Middle frontal gyrus (tissue), 1 donor: ENCODE measurements around the gene NPAS3.

ENCODE experiments used
- DNase-seq: peaks from one replicate; pipeline ENCODE4 v3.0.0-alpha.2; 2015; ENCODE audit warnings: low spot score; ENCODE audit errors: extremely low spot score

NPAS3 gene

DNA sequence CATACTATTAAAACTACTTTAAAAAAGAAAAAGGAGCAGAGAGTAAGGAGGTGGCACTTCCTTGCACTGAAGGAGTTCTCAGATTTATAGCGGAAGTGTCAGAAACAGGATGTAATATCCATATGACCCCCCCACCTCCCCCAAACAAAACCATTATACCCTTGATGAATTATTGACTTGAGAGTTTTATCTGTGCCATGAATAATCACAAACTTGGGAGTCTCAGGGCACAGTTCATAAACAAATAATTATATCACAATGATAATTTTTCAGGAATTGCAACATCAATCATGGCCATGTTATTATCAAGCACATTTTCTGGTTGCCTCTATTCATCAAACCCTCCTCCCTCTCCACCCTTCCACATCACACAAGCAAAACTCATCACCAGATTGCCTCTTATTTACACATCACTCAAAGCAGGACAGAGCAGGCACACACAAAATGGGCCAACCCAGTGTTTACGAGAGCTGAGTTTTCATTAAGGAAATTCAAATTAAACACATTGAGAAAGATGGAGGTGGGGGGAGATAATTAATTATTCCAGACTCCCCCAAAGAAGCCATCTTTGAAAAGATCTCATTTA is 870.8 kb downstream of the NPAS3 start:
- no peak for DNase-seq

DNA sequence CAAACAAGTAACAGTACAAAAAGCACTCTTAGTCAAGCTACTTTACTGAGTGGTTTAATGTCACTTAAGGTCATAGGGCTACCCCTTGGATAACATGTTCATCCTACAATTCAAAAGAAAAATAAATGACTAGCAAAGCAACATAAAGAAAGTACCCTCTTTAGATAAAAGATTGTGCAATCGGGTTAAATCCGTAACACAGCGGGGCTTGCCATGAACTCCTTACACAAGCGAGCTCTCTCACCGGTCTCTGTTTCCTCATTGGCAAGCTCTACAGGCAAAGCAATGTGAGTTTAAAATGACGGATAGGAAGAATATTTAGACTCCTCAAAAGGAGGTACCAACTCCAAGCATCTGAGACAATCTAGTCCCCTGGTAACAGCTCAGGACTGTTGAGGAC is 871.6 kb downstream of the NPAS3 start:
- DNase-seq, result no peak

DNA sequence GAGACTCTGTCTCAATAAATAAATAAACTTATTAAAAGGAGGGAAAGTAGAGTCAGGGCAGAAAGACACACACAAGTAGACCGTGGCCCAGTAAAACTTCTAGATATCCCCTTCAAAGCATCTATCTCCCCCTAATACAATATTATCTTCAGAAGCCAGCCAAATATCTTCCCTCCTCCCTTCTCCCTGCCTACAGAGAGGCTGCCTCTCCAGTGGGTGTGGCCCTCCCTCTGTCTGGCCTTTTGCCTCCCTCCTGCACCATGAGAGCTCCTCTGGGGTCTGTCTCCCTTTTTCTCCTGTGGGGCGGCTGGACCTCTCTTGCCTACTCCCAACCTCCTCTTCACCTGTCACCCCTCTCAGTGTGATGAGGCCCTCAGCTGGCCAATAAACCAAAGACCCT is 873.0 kb downstream of the NPAS3 start:
- DNase-seq, result no peak

DNA sequence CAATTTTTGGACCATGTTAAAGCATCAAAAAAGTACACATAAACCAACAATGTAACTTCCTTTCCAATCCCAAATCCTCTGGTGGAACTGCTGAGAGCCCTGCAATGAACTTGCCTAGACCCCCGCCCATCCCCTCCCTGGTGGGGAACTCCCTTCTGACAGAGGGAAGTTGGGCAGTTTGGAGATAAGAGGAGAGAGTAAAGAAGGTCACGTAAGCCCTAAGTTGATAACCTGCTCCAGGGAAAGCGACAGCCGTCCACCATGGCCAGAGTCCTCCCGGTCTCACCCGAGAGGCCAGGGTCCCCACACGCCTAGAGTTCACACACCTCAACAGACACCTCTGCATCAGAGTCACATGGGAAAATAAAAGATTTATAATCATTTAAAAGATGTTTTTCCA is 873.5 kb downstream of the NPAS3 start:
- no peak for DNase-seq

DNA sequence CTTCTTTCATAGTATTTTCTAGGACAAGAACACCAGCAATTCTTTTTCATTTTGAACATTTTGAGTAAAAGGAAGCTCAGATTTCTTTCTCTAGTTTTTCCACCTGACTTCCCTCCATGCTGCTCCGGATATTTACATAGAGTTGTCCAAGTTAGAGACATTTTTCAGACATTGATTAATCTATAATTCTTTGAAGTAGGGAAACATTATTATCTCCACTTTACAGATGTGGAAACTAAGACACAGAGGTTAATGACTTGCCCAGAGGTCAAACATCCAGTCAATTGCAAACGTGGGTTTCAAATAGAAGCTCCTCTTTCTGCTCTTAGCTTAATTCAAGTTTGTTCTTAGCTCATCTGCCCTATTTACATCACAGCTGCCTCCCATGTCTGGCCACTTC is 873.9 kb downstream of the NPAS3 start:
- no peak for DNase-seq

DNA sequence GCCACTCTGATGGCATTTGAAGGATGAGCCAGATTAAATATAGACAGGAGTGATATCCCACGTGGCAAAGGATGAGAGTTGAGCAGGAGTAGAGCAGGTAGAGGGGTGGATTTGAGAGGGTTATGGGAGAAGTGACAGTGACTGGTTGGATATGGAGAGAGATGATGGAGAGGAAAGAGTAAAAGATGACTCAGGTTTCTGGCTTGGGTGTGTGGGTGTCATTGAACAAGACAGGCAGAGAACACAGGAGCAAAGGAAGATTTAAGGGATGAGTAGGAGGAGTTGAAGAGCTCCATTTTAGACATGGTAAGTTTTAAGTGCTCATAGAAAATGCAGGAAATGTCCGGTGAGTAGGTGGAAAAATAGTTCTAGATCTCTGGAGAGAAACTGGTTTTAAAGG is 875.3 kb downstream of the NPAS3 start:
- DNase-seq, result no peak

DNA sequence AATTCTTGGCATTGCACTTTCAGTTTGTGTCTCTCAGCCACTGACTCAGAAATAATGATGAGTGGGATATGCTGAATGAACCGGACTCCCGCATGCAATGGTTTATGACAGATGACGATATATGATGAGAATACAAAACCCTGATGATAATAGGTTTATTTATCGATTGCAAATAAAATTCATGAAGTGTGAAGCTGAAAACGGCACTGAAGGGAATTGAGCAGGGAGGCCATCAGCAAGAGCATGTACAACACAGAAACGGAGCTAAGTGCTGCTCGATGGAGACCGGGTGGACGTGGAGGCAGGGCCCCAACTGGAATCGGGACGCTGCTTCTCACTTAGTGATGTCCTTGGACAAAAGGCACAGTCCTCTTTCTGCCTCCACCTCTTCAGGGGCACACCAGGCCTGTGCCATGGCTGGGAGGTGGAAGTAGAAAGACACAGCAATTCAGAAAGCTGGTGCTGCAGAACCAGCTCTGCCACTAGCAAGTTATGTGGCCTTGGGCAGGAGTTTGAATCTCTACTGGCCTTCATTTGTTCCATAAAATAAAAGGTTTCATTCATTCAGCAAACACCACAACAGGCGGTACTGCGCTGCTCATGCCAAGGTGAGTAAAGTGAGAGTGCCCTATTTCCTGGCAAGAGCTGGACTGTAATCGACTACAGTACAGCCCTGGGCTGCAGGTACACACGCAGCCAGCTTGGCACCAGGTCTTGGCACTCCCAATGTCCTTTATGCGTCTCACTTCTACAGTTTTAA is 895.2 kb downstream of the NPAS3 start:
- DNase-seq, result no peak

DNA sequence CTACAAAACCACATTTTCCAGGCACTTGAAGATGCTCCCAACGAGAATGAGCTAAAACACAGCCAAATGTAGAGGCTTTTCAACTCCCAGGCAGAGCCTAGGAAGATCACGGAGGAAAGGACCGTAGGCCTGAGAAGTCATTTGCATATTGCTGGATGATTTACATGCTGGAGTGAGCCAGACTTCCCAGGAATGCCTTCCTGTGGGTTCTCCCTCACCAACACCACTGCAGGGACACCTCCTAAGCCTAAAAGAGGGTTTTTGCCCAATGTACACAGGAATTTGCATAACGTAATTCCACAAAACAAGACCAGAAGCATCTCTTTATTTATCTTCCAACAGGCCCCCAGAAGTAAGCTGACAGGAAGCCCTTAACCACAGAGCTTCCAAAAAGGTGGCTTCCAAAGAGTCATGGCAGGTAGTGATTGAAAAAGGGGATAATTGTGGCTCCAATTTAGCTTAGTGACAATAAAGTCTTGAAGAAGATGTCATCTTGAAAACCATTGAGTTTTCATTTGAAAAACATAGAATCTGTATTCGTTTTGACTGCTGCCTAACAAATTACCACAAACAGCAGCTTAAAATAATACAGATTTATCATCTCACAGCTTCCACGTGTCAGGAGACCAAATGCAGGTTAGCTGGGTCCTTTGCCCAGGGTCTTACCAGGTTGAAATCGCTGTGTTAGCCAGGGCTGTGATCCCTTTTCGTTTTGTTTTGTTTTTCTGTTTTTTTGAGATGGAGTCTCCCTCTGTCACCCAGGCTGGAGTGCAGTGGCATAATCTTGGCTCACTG is 896.0 kb downstream of the NPAS3 start:
- DNase-seq, result no peak

DNA sequence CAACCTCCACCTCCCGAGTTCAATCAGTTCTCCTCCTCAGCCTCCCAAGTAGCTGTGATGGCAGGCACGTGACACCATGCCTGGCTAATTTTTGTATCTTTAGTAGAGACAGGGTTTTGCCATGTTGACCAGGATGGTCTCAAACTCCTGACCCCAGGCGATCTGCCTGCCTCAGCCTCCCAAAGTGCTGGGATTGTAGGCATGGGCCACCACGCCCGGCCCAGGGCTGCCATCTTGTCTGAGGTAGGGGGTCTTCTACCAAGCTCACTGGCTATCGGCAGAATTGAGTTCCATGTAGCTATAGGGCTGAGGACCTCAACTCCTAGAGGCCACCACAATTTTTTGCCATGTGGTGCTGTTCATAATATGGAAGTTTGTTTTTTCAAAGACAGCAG is 896.6 kb downstream of the NPAS3 start:
- DNase-seq, result no peak

DNA sequence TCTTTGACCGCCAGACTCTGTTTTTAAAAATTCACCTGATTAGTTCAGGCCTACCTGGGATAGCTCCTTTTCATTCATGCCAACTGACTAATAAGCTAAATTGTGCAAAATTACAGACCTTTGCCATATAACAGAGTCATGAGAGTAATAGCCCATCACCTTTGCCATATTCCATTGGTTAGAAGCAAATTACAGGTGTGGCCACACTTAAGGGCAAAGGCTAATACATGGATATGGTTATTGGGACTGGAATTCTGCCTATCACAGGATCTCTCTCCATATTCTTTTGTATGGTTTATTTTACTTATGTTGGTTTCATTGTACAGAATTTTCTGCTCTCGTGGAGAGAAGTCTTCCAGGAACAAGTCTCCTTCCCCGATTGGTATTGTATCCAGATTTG is 897.0 kb downstream of the NPAS3 start:
- DNase-seq, result no peak

DNA sequence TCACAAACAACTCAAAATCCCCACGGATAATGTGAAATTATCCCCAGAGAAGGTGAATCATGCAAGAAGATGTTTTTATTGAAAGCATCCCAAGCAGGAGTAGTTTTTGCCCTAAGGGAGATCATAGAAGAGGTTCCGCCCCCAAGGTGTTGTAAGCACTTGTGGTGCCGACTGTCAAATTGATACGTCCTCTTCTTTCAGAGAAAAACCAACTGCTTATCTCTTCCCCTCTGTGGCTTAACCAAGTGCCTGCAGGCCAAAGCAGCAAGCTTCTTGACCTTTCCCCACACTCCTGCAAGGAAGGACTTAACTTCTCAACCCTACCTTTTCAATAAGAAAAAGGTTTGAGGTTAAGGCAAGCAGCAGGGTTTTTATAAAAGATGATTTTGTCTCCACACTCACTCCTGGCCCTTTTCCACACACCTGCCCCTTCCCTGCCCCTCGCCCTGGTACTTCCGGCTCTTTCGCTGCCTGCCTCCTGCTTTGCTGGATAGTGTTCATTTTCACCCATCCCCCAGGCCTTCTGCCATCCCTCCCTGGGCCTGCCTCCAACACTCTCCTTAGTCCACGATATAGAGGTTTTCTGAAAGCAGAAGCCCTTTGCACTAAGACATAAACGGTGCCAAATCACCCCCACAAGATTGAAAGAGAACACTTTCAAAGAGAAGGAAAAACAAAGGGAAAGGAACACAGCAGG is 897.7 kb downstream of the NPAS3 start:
- DNase-seq, result no peak

DNA sequence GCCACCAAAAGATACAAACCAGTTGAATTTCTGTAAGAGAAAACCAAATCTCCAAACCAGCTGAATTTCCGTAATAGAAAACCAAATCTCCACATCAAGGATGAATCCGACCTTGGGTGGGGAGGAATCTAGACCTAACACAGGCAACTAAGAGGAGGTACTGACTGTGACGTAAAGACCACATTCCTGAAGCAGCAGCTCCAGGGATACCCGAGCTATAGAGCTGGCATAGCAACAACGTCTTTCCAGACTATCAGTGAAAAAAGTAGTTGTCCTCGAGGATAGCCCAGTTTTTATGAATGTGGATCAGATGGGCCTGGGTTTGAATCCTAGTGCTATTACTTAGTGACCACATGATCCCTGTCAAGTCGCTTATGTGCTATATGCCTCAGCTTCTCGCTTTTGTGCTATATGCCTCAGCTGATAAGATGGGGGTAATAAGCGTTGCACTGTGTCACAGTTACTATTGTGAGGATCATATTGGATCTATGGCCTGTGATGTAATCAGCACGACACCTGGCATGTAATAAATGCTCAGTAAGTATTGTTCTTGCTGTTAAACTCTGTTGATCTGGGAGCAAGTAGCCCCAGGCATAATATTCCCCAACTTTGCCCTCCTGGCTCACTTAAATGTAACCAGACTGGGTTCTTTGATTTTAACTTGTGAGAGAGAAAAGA is 898.4 kb downstream of the NPAS3 start:
- DNase-seq, result no peak

DNA sequence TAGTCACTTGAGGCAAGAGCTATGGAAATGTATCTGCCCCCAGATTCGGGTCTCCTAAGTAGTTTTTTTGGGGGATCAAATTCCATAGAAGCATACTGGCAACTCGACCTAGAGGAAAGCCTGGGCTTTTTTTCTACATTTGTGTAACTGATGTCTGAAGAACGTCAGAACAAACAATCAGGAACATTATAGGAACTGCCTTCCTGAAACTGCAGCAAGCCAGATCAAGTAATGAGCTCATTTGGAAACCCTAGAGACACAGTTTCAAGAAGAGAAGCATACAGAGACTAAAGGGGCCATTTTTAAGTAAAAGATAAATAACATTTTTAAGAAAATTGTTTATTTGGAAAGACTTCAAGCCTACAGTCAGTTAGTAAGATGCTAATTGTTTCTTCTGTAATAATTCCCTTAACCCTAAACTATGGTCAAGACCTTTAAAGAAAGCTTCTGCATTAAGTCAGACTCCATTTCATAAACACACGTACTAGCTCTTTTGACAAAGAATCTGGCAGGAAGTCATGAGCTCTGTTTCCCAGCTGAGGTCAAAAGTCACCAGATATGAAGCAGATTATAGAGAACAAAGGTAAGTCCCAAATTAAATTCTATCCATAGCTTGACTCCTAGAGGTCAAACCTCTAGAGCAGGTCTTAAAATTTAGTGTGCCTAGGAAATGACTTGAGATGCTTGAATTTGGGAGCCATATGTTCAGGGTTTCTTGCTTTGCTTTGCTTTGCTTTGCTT is 899.4 kb downstream of the NPAS3 start:
- no peak for DNase-seq

DNA sequence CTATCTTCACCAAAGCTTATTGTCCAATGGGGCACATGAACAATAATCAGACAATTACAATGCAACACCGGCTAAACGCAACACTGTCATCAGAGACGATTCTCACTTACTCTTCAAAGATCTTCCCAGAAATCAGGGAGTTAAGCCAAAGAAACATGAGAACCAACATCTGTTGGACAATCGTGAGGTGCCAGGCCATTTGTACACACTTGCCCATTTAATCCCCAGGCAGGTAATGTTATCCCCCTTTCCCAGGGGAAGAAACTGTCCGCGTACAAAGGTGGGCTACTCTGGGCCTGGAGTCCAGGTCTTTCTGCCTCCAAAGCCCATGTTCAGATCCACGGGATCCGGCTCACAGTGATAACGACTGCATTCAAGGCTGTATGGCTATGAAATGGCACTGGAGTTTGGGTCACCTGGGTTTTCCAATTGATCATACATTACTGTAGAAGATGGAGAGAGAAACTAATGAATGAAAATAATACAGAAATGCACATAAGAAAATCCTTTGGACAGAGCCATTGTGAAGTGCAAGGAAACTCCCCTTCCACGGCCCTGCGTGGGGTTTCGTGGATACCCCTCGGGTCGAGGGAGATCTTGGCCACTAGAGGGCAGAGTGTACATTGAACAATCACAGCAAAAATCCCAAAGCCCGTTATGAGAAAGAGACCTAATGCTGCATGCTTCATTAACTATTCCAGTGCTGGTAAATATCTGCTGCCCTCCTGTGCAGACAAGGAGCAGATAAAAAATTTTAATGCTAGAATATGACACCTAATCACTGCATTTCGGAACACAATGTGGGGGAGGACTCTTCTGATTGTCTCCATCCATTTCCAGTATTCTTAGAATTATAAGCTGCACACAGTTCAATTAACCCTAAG is 900.8 kb downstream of the NPAS3 start:
- peak; percentile 64 for DNase-seq

DNA sequence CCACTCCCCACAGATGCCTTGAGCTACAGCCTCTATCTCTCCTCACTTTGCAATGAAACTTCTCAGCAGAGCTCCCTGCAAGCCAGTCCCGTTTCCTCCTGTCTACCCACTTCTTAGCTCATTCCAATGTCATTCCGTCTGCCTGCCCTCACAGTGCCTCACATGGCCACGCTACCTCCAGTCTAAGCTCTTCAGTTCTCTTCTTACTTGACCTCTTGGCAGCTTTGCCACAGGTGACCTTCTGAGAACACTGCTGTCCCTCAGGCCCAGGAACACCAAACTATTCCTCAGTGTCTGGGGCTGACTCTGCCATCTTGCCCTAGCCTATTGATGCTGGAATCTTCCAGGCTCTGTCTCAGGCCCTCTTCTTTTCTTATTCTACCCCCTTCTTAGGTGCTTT is 902.1 kb downstream of the NPAS3 start:
- DNase-seq, result no peak

DNA sequence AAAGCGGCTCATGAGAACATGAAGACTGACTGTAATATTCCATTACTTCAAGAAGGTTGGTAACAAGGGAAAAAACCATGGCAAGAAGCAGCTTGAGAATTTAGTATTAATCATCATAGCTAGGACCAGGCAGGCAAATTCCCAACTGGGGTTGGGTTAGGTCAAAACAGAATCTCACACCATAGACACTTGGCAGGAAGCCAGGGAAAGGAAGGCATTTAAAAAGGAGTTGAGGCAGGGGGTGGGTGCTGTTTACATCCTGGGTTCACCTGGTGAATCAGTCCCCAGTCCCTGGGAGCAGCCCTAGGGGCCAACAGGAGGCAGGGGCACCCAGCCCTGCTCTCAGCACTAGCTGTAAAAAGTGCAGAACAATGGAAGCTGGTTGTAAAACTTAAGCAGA is 903.6 kb downstream of the NPAS3 start:
- no peak for DNase-seq

DNA sequence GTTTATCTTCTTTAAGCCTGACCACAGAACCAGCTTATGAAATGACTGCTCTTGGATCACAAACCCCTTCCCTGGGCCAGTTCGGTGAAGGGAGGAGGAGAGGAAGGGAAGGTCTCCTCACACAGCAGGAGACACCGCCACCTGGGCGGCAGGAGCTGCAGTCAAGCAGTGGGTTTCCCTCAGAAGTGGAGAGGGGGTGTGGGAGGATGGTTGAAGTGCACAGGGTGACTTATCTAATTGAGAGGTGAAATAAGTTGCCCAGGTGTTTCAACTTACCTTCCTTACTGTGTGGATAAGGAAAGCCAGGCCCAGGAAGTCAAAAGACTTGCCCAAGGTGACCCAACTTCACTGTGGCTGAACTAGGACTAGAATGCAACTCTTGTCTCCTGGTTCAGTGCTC is 905.4 kb downstream of the NPAS3 start:
- DNase-seq, result no peak

DNA sequence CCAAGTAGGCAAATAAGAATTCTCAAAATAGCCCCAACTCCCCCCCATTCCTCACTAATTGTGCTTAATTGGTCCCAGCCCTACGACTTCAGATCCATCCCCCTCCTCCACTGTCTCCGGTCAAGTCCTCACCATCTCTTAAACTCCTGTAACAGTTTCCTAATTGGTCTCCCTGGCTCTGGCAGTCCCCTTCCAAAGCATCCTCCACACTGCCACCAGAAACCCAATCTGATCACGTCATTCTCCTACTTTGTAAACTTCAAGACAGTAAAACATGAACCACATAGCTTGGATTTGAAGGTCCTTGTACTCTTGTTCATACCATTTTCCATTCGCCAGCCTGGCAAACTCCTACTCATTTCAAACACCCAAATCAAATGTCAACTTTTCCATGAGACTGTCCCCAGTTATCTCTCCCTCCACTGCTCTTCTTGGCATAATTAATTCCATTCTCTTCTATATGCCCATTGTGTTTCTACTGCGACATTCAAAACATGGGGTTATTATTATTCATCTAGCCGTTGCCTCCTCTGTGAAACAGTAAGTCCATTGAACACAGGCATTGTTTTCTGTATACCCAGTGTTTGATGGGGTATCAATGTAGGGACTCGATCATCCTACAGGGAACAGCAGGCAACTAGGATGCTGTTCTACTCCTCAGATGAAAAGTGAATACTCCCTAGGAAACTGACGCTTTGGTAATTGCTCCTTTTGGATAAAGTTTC is 907.6 kb downstream of the NPAS3 start:
- DNase-seq, result peak; percentile 41

DNA sequence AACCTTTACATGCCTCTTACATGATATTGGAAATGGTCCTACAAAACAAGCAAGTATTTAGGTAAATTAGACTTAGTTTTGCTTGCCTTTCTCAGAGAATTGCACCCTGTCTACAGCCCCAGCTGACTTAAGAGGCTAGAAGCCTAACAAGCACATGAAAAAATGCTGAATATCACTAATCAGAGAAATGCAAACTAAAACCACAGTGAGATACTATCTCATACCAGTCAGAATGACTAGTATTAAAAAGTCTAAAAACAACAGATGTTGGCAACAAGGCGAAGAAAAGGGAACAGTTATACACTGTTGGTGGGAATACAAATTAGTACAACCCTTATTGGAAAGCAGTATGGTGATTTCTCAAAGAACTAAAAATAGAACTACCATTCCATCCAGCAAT is 908.4 kb downstream of the NPAS3 start:
- DNase-seq, result no peak
